Fibroblast of gingiva (primary cell): ENCODE results near the gene EOMES.

Source experiments
- DNase-seq: peaks from one replicate; pipeline ENCODE4 v3.0.0-alpha.2; 2011; ENCODE audit warnings: low read depth

EOMES gene

GRCh38 chr3:27720899-27721716 lies 1.0 kb downstream of the EOMES start:
- no peak for DNase-seq

GRCh38 chr3:27719314-27720003 lies 2.7 kb downstream of the EOMES start:
- no peak for DNase-seq

GRCh38 chr3:27718459-27718858 lies 3.7 kb downstream of the EOMES start:
- DNase-seq = no peak

GRCh38 chr3:27717200-27717852 lies 4.8 kb downstream of the EOMES start:
- DNase-seq = no peak

GRCh38 chr3:27716309-27716708 lies 5.8 kb downstream of the EOMES start:
- no peak for DNase-seq

- peak; percentile 54 for DNase-seq
Measured at GRCh38 chr3:27715863-27716262, 6.3 kb downstream of the EOMES start.

- no peak for DNase-seq
Measured at GRCh38 chr3:27715454-27715806, 6.7 kb downstream of the EOMES start.

- no peak for DNase-seq
Measured at GRCh38 chr3:27714692-27715453, 7.2 kb downstream of the EOMES start.

- DNase-seq = no peak
Measured at GRCh38 chr3:27714146-27714526, 8.0 kb downstream of the EOMES start.

GRCh38 chr3:27713435-27714145 lies 8.5 kb downstream of the EOMES start:
- DNase-seq = no peak

GRCh38 chr3:27713078-27713423 lies 9.1 kb downstream of the EOMES start:
- DNase-seq = no peak

- peak; percentile 74 for DNase-seq
Measured at GRCh38 chr3:27712136-27713077, 9.7 kb downstream of the EOMES start.

GRCh38 chr3:27708250-27708649 lies 13.9 kb downstream of the EOMES start:
- DNase-seq = peak; percentile 27

GRCh38 chr3:27699067-27699466 lies 23.1 kb downstream of the EOMES start:
- no peak for DNase-seq

GRCh38 chr3:27696906-27697305 lies 25.2 kb downstream of the EOMES start:
- no peak for DNase-seq

GRCh38 chr3:27695636-27696035 lies 26.5 kb downstream of the EOMES start:
- no peak for DNase-seq

GRCh38 chr3:27688053-27688452 lies 34.1 kb downstream of the EOMES start:
- no peak for DNase-seq

GRCh38 chr3:27686642-27687041 lies 35.5 kb downstream of the EOMES start:
- DNase-seq = peak; percentile 73

GRCh38 chr3:27685474-27685873 lies 36.6 kb downstream of the EOMES start:
- DNase-seq = no peak

- DNase-seq = no peak
Measured at GRCh38 chr3:27684302-27684701, 37.8 kb downstream of the EOMES start.
